ENCODE measurements around the gene MTNR1A.

The MTNR1A gene

DNA sequence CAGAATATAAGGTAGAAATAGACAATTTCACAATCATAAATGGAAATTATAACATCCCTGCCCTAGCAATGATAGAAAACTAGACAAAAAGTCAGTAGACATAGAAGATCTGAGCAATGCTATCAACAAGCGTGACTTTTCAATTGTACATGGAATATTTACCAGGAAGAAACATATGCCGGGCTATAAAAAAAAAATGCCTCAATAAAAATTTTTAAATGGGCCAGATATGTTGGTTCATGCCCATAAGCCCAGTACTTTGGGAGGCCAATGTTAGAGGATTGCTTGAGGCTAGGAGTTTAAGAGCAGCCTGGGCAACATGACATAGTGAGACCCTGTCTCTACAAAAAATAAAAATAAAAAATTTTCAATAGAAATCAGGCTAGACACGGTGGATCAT lies 5.3 kb upstream of the MTNR1A start:
- peaks cover 96% of the 10 kb centered on the region for H3K27me3 ChIP-seq (ENCODE audit: insufficient read depth, low read depth, severe bottlenecking)
- no peak overlapping the region for H3K27ac ChIP-seq
- TF ChIP-seq, protein P1, sequence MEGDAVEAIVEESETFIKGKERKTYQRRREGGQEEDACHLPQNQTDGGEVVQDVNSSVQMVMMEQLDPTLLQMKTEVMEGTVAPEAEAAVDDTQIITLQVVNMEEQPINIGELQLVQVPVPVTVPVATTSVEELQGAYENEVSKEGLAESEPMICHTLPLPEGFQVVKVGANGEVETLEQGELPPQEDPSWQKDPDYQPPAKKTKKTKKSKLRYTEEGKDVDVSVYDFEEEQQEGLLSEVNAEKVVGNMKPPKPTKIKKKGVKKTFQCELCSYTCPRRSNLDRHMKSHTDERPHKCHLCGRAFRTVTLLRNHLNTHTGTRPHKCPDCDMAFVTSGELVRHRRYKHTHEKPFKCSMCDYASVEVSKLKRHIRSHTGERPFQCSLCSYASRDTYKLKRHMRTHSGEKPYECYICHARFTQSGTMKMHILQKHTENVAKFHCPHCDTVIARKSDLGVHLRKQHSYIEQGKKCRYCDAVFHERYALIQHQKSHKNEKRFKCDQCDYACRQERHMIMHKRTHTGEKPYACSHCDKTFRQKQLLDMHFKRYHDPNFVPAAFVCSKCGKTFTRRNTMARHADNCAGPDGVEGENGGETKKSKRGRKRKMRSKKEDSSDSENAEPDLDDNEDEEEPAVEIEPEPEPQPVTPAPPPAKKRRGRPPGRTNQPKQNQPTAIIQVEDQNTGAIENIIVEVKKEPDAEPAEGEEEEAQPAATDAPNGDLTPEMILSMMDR (IDR thresholded peaks at IDR 0.05; ENCODE audit: low read depth, low read length): no peak
- no peak for DNase-seq
- no peaks in the 10 kb centered on the region for H3K36me3 ChIP-seq
- H3K9me3 ChIP-seq (ENCODE audit: severe bottlenecking): peaks cover 11% of the 10 kb centered on the region
- H3K4me3 ChIP-seq (ENCODE audit: low read depth, low read length): no peak overlapping the region

DNA sequence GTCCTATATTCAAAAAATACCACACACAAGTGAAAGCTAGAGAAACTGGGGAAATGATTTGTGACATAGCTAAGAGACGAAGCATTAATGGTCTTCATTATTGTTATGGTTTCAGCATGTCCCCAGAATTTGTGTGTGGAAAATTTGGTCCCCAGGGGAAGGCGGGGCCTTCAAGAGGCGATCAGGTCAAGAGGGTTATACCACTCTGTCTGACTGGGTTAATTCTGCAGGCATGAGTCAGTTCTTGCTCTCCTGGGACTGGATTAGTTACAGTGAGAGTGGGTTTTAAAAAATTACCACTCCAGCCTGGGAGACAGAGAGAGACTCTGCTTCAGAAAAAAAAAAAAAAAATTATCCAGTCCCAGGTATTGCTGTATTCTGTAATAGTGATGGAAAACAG lies 2.1 kb upstream of the MTNR1A start:
- DNase-seq: no peak

DNA sequence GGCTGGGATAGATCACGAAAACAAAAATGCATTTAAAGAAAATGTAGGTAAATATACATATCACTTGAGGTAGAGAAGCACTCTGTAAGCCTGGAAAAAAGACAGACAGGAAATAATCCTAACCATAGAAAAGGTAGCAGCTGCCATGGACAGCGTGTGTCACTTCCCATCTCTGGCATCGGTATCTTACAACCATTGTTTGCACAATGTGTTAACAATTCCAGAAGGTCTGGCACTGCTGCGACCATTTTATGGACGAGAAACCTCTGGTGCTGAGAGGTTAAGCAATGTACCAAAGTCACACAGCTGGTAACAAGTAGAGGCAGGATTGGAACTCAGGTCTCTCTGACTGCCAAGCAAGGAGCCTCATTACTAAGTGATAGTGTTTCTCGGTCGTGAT lies 1.7 kb upstream of the MTNR1A start:
- Histone ChIP-seq H3K4me3 (ENCODE audit: low read depth, low read length) (no peak overlapping the region), H3K27ac (no peak overlapping the region), H3K36me3 (no peaks in the 10 kb centered on the region), H3K9me3 (ENCODE audit: severe bottlenecking) (peaks cover 17% of the 10 kb centered on the region), H3K27me3 (ENCODE audit: insufficient read depth, low read depth, severe bottlenecking) (peaks cover 95% of the 10 kb centered on the region)
- TF ChIP-seq, protein P1 (IDR thresholded peaks at IDR 0.05; ENCODE audit: low read depth, low read length): no peak
- DNase-seq: no peak

More for the DNA sequence above, 2.1 kb upstream of the MTNR1A start:
- Histone ChIP-seq H3K27me3 (ENCODE audit: insufficient read depth, low read depth, severe bottlenecking) (peaks cover 93% of the 10 kb centered on the region), H3K9me3 (ENCODE audit: severe bottlenecking) (peaks cover 17% of the 10 kb centered on the region), H3K36me3 (no peaks in the 10 kb centered on the region), H3K4me3 (ENCODE audit: low read depth, low read length) (no peak overlapping the region), H3K27ac (no peak overlapping the region)
- TF ChIP-seq, protein P1 (IDR thresholded peaks at IDR 0.05; ENCODE audit: low read depth, low read length): no peak

DNA sequence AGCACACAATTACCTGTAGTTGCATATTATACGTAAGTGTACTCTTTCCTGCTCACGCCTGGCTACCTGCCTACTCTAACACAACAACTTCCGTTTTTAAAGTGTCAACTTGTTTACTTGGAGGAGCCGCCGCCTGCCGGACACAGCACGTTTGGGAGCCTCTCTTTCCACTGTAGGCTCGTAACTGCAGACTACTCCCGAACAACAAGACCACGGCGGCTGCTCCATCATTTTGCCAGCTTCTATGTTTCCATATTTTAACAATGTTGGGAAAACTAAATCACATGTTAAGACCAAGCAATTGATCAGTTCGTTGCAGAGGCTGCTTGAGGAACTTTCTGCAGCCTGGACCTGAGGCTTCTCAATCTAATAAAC lies 841 bp downstream of the MTNR1A start:
- TF ChIP-seq, protein P1 (IDR thresholded peaks at IDR 0.05; ENCODE audit: low read depth, low read length): no peak
- no peak overlapping the region for H3K4me3 ChIP-seq (ENCODE audit: low read depth, low read length)
- peaks cover 14% of the 10 kb centered on the region for H3K9me3 ChIP-seq (ENCODE audit: severe bottlenecking)
- H3K27me3 ChIP-seq (ENCODE audit: insufficient read depth, low read depth, severe bottlenecking): peaks cover 95% of the 10 kb centered on the region
- H3K27ac ChIP-seq: no peak overlapping the region
- H3K36me3 ChIP-seq: no peaks in the 10 kb centered on the region
- DNase-seq: no peak

DNA sequence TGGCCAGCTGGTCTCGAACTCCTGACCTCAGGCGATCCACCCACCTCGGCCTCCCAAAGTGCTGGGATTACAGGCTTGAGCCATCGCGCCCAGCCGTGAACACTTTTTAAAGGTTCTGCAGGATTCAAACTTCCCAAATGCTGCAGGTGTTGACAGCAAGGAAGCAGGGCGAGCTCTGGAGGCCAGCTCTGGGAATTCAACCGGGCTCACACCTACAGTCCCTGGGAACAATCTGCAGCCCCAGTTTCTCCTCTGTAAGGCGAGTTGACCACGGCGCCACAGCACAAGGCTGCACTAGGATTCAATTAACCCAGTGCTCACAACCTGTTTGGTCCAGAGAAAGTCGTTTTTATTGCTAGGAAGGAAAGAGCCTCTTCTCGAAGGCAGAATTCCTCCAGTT lies 1.6 kb downstream of the MTNR1A start:
- Histone ChIP-seq H3K27ac (no peak overlapping the region), H3K9me3 (ENCODE audit: severe bottlenecking) (peaks cover 14% of the 10 kb centered on the region), H3K27me3 (ENCODE audit: insufficient read depth, low read depth, severe bottlenecking) (peaks cover 94% of the 10 kb centered on the region), H3K36me3 (no peaks in the 10 kb centered on the region), H3K4me3 (ENCODE audit: low read depth, low read length) (no peak overlapping the region)
- DNase-seq: no peak
- TF ChIP-seq, protein P1 (IDR thresholded peaks at IDR 0.05; ENCODE audit: low read depth, low read length): no peak

DNA sequence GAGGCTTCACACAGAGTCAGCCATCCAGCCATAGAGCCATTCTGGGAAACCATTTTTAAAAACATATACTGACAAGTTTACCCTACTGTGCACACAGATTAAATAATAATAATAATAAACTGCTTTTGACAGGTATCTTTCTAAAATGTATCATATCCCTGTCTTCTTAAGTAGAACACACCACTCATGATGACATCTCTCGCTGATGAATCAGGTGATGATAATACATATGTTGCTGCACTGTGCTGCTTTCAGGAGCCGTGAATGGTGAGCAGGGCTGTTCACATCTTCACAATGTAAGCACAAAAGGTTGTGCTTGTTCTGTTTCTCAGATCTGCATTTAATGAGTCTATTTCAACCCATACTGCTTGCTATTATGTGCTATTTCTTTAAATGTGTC lies 3.5 kb downstream of the MTNR1A start:
- no peak for DNase-seq
- Histone ChIP-seq H3K36me3 (no peaks in the 10 kb centered on the region), H3K27me3 (ENCODE audit: insufficient read depth, low read depth, severe bottlenecking) (peaks cover 84% of the 10 kb centered on the region), H3K9me3 (ENCODE audit: severe bottlenecking) (peaks cover 14% of the 10 kb centered on the region), H3K27ac (no peak overlapping the region), H3K4me3 (ENCODE audit: low read depth, low read length) (no peak overlapping the region)
- TF ChIP-seq, protein P1 (IDR thresholded peaks at IDR 0.05; ENCODE audit: low read depth, low read length): no peak
